GM12878 (cell line): ENCODE measurements around the gene GID4. TPM values are rescaled to one million over a fixed set of nuclear protein-coding genes. Genes with fewer than 3 reads are reported as not detected.

Experiments
- ATAC-seq: fragments of 200-7000 bp; cut with Tn5 transposase; 3 replicates; pipeline ENCODE4 v1.9.1; 2020; ENCODE audit warnings: mild to moderate bottlenecking, moderate library complexity
- BruUV-seq: library from RNA; stranded (reverse); fragments of 400-500 nt; replicated peaks from 2 replicates; lab custom pipeline; 2021; lab: Mats Ljungman, UMichigan
- CTCF ChIA-PET: fragments of 300-600 bp; sonication (Branson Sonifier 250); formaldehyde crosslinking; extraction: SDS; loops from one replicate; lab custom pipeline; 2021; ENCODE audit warnings: inconsistent platforms; lab: Yijun Ruan, JAX
- POLR2A ChIA-PET: fragments of 350-600 bp; formaldehyde crosslinking; extraction: SDS; loops from one replicate; lab custom pipeline; 2021; ENCODE audit warnings: inconsistent platforms; lab: Charles Lee
- RAD21 ChIA-PET: fragments of 300-600 bp; sonication (Branson Sonifier 250); formaldehyde crosslinking; loops from one replicate; lab custom pipeline; 2023; ENCODE audit warnings: antibody characterized with exemption; ENCODE audit not compliant: unreplicated experiment; lab: Charles Lee
- SMC1A ChIA-PET: fragments of 300-600 bp; sonication (Branson Sonifier 250); formaldehyde crosslinking; loops from one replicate; lab custom pipeline; 2023; ENCODE audit not compliant: unreplicated experiment, uncharacterized antibody; lab: Charles Lee
- DNase-seq: peaks from one replicate; pipeline ENCODE4 v3.0.0-alpha.2; 2011; ENCODE audit warnings: low read depth, low spot score
- FAIRE-seq: peaks from 3 replicates; lab custom pipeline; 2011; peaks lifted over from hg19 to GRCh38; lab: Jason Lieb, UNC
- H2AFZ ChIP-seq: 2 replicates; pipeline ENCODE4 v1.6.0; 2011; ENCODE audit warnings: low read depth, low read length, control low read depth; ENCODE audit not compliant: control insufficient read depth
- H3K27ac ChIP-seq: 2 replicates; pipeline ENCODE4 v1.5.1; 2011; ENCODE audit warnings: control low read depth; ENCODE audit not compliant: control insufficient read depth, insufficient read depth
- H3K27me3 ChIP-seq, 2 experiments: replicated peaks in 1 of 2; 2 replicates each; pipeline versions ENCODE4 v1.6.0 to v1.6.1; 2011; ENCODE audit warnings: low read length in 1 of 2; ENCODE audit not compliant: control insufficient read depth in 2 of 2, insufficient read depth in 2 of 2
- H3K36me3 ChIP-seq, 2 experiments: 2 replicates each; pipeline ENCODE4 v1.5.1; 2011; ENCODE audit warnings: low read length in 1 of 2; ENCODE audit not compliant: control insufficient read depth in 2 of 2, insufficient read depth in 2 of 2
- H3K4me1 ChIP-seq: 2 replicates; pipeline ENCODE4 v1.6.1; 2011; ENCODE audit warnings: mild to moderate bottlenecking, low read length, moderate library complexity, mixed read lengths; ENCODE audit not compliant: control insufficient read depth, insufficient read depth
- H3K4me2 ChIP-seq: 2 replicates; pipeline ENCODE4 v1.6.0; 2011; ENCODE audit warnings: control low read depth; ENCODE audit not compliant: control insufficient read depth, insufficient read depth
- H3K4me3 ChIP-seq: fragments of 200-600 bp; sonication (generic); 2 replicates; pipeline ENCODE4 v1.5.1; 2016
- H3K79me2 ChIP-seq: 2 replicates; pipeline ENCODE4 v1.6.0; 2011; ENCODE audit warnings: low read length; ENCODE audit not compliant: control insufficient read depth, insufficient read depth
- H3K9ac ChIP-seq: 2 replicates; pipeline ENCODE4 v1.8.0; 2011; ENCODE audit warnings: low read length, control low read depth, mixed read lengths; ENCODE audit not compliant: control insufficient read depth, insufficient read depth
- H3K9me3 ChIP-seq: replicated peaks from 3 replicates; pipeline ENCODE4 v1.5.1; 2011; ENCODE audit warnings: mild to moderate bottlenecking, low read length; ENCODE audit not compliant: control insufficient read depth, insufficient read depth
- H4K20me1 ChIP-seq: 2 replicates; pipeline ENCODE4 v1.6.0; 2011; ENCODE audit not compliant: control insufficient read depth, insufficient read depth
- BACH1 ChIP-seq: fragments of 450-650 bp; IDR thresholded peaks from 2 replicates; pipeline ENCODE4 v1.6.1; 2017; ENCODE audit warnings: mild to moderate bottlenecking, borderline replicate concordance
- CHD1 ChIP-seq: IDR thresholded peaks from 2 replicates; pipeline ENCODE4 v1.6.1; 2012; ENCODE audit warnings: low read depth, low read length, improper control_type of control experiment
- EP300 ChIP-seq, 2 experiments: fragments of 150-350 bp in 1 of 2; IDR thresholded peaks; 2 replicates each; pipeline ENCODE4 v1.6.1; 2011 to 2012; ENCODE audit warnings: low read depth in 2 of 2, low read length in 2 of 2, borderline replicate concordance in 1 of 2, improper control_type of control experiment in 1 of 2, inconsistent platforms in 1 of 2; ENCODE audit not compliant: control insufficient read depth in 1 of 2
- IKZF2 ChIP-seq, 2 experiments: fragments of 450-650 bp; IDR thresholded peaks; 2 replicates each; pipeline ENCODE4 v1.6.1; 2017; ENCODE audit warnings: mild to moderate bottlenecking in 2 of 2, moderate library complexity in 2 of 2
- JUND ChIP-seq: IDR thresholded peaks from 2 replicates; pipeline ENCODE4 v1.6.1; 2012; ENCODE audit warnings: low read depth, mild to moderate bottlenecking, low read length, improper control_type of control experiment, moderate library complexity
- NR2C1 ChIP-seq: fragments of 450-650 bp; IDR thresholded peaks from 2 replicates; pipeline ENCODE4 v1.6.1; 2017; ENCODE audit warnings: antibody characterized with exemption, mild to moderate bottlenecking, moderate library complexity
- POLR2AphosphoS5 ChIP-seq: IDR thresholded peaks from 2 replicates; pipeline ENCODE4 v1.6.1; 2011; ENCODE audit warnings: mild to moderate bottlenecking, low read length, inconsistent platforms
- RAD51 ChIP-seq: fragments of 450-650 bp; IDR thresholded peaks from 2 replicates; pipeline ENCODE4 v1.6.1; 2016; ENCODE audit warnings: moderate library complexity, mild to moderate bottlenecking, inconsistent platforms
- RB1 ChIP-seq: fragments of 450-650 bp; formaldehyde crosslinking; IDR thresholded peaks from 2 replicates; pipeline ENCODE4 v1.6.1; 2017; ENCODE audit warnings: mild to moderate bottlenecking, borderline replicate concordance
- TCF12 ChIP-seq: IDR thresholded peaks from 2 replicates; pipeline ENCODE4 v1.6.1; 2011; ENCODE audit warnings: low read depth, mild to moderate bottlenecking, low read length
- ZNF207 ChIP-seq: fragments of 450-650 bp; IDR thresholded peaks from 2 replicates; pipeline ENCODE4 v1.6.1; 2014; ENCODE audit warnings: antibody characterized with exemption, mild to moderate bottlenecking, borderline replicate concordance
- ZNF217 ChIP-seq: fragments of 450-650 bp; IDR thresholded peaks from 2 replicates; pipeline ENCODE4 v1.6.1; 2017; ENCODE audit warnings: antibody characterized with exemption, mild to moderate bottlenecking
- WGBS: methylation state at CpG from one replicate; pipeline ENCODE4 v1.1.6; 2016; ENCODE audit warnings: low lambda C conversion rate; ENCODE audit not compliant: insufficient replicate concordance, insufficient coverage; ENCODE audit errors: missing lambda C conversion rate; 5-methylcytosine and 5-hydroxymethylcytosine counted together
- in situ Hi-C: fragments of 300-500 bp; cut with MboI; formaldehyde crosslinking; loops from 9 replicates; pipeline ENCODE4 v1.14.3; 2018; ENCODE audit warnings: mixed read lengths
- intact Hi-C: fragments of 100-400 bp; cut with micrococcal nuclease; formaldehyde crosslinking; loops from one replicate; pipeline ENCODE4 v1.14.2; 2022; ENCODE audit not compliant: unreplicated experiment
- polyA plus RNA-seq, 11 experiments: library from polyadenylated mRNA; depleted of rRNA in 4 of 11; unstranded in 6 of 11; stranded (reverse) in 5 of 11; fragments of >200 nt; fragmentation: Nextera tagmentation in 4 of 11; fragmentation: Illumina TruSeq in 1 of 11; extraction: Ambion mirVana in 4 of 11; extraction: Trizol in 1 of 11; gene quantifications; 1 replicate in 1 of 11; 2 replicates in 10 of 11; pipeline versions ENCODE4 v1.2.1 to v1.2.3, GENCODE V29; 2011 to 2016; ENCODE audit warnings: inconsistent platforms in 2 of 11, missing spikeins in 2 of 11, low read depth in 1 of 11
- total RNA-seq, 4 experiments: library from RNA; depleted of rRNA in 3 of 4; stranded (reverse); fragments of >200 nt in 3 of 4; fragmentation: Illumina TruSeq in 1 of 4; extraction: Trizol in 1 of 4; gene quantifications; 2 replicates each; pipeline versions ENCODE4 v1.2.1 to v1.2.3, GENCODE V29; 2013 to 2021
- TF ChIP-seq, protein P1 (sequence below), 3 experiments: IDR thresholded peaks in 2 of 3; conservative IDR thresholded peaks in 1 of 3; 2 replicates each; pipeline ENCODE4 v1.5.1; 2011; ENCODE audit warnings: low read depth in 3 of 3, low read length in 3 of 3, mild to moderate bottlenecking in 3 of 3, control low read depth in 2 of 3, moderate library complexity in 2 of 3, inconsistent platforms in 1 of 3, mixed read lengths in 1 of 3; ENCODE audit not compliant: control insufficient read depth in 2 of 3, insufficient read depth in 1 of 3; ENCODE audit errors: extremely low read depth in 1 of 3
- TF ChIP-seq, protein P2 (sequence below): IDR thresholded peaks from 2 replicates; pipeline ENCODE4 v1.6.1; 2012; ENCODE audit warnings: improper control_type of control experiment, low read depth, low read length; ENCODE audit not compliant: insufficient replicate concordance

Gene GID4
- total and polyA plus RNA-seq, 10 of the 15 experiments (the other 5 are each of a cell fraction or from before 2014, with no cell fraction given): 0.93 to 7.3 (median 3.6) TPM

DNA sequence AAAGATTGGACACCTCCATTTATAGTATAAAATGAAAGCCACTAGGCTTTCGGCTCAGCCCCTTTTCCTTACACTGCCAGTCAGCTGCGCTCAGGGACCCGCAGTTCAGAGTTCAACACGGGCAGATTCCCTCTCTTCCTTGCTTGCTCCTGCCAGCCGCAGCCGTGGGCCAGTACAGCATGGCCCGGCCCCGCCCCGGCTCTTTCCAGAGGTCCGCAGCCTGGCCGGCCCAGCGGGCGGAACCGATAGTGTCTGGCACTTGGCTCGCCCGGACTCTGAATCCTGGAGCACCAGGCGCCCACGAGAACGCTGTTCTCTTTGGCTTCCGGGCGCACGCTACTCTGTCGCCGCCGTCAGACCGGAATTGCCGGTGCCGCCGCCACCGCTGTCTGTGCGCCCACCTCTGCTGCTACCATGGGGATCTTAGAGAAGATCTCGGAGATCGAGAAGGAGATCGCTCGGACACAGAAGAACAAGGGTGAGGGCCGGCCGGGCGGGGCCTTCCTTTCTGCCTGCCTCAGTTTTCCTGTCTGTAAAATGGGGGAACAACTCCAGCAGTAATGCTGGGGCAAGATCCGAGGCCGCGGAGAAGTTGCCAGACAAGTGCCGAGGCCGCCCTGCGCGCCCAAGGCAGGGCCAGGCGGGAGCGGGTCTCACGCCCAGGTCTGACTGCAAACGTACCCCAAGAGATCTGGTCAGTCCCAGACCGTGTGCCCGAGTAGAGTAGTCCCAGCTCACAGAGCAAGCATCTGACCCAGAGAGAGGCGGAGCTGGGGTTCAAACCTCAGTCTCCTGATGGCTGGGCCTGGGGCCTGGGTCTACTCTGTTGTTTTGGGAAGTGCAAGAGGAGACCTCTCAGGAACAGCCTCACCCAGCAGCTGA lies 48.6 kb downstream of the GID4 start, which contains the start of gene DRG2:
DRG2 (plus strand) TSS at position 339 of the 882 bp plus-strand sequence; CDS start at position 415, 76 bp downstream.
- BruUV-seq: TSS peak; percentile 75
- POLR2A ChIA-PET: interaction anchor here (0.5 kb wide), 1 partner anchor 185 kb away, joined by 3 read pairs; no protein-coding TSS in a partner anchor
- Histone ChIP-seq H3K79me2 (peaks cover 26% of the 10 kb centered on the region), H3K4me1 (no peaks in the 10 kb centered on the region), H3K4me3 (peak within 1 kb of the TSS; percentile 90), H3K27me3 (no peaks in the 10 kb centered on the region), H3K27ac (peak within 1 kb of the TSS; percentile 85), H4K20me1 (no peaks in the 10 kb centered on the region), H3K4me2 (peak within 1 kb of the TSS; percentile 86), H3K36me3 (no peaks in the 10 kb centered on the region), H2AFZ (peak within 1 kb of the TSS; percentile 97), H3K9me3 (no peaks in the 10 kb centered on the region), H3K9ac (peak within 1 kb of the TSS; percentile 98)
- CTCF ChIA-PET: interaction anchor here (0.6 to 1.1 kb wide), 3 partner anchors 15 to 172 kb away, joined by 3 to 4 read pairs (median 3); no protein-coding TSS in a partner anchor
- intact Hi-C loops: loop anchor here (1.0 kb wide), 1 partner anchor 49 kb away; the partner anchor contains the start of genes ATPAF2 and GID4
- peak; percentile 41 for FAIRE-seq
- RAD21 ChIA-PET: interaction anchor here (1.8 kb wide), 1 partner anchor 55 kb away, joined by 6 read pairs; no protein-coding TSS in a partner anchor
- peak; percentile 65 for DNase-seq
- in situ Hi-C loops: no loop called here
- under 1% methylated on average over 52 of the region's 52 CpGs for WGBS
- ATAC-seq: peak; percentile 97
- SMC1A ChIA-PET: interaction anchor here (0.7 to 1.5 kb wide), 3 partner anchors 49 to 498 kb away, joined by 3 to 5 read pairs (median 5); no protein-coding TSS in a partner anchor
- no peak for TF ChIP-seq JUND
- TF ChIP-seq TCF12: peak; percentile 72; the same call in 1 of the 2 replicates
- TF ChIP-seq, protein P1, sequence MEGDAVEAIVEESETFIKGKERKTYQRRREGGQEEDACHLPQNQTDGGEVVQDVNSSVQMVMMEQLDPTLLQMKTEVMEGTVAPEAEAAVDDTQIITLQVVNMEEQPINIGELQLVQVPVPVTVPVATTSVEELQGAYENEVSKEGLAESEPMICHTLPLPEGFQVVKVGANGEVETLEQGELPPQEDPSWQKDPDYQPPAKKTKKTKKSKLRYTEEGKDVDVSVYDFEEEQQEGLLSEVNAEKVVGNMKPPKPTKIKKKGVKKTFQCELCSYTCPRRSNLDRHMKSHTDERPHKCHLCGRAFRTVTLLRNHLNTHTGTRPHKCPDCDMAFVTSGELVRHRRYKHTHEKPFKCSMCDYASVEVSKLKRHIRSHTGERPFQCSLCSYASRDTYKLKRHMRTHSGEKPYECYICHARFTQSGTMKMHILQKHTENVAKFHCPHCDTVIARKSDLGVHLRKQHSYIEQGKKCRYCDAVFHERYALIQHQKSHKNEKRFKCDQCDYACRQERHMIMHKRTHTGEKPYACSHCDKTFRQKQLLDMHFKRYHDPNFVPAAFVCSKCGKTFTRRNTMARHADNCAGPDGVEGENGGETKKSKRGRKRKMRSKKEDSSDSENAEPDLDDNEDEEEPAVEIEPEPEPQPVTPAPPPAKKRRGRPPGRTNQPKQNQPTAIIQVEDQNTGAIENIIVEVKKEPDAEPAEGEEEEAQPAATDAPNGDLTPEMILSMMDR (IDR thresholded peaks at IDR 0.05 in 2 of 3, conservative IDR thresholded peaks at IDR 0.05 in 1 of 3; ENCODE audit: control insufficient read depth in 2 of 3, extremely low read depth in 1 of 3, insufficient read depth in 1 of 3, low read depth in 3 of 3, low read length in 3 of 3): 0 out of 6 replicates have a peak, but pooled peaks of 1 of the 3 experiments have one; percentile 5
- TF ChIP-seq EP300 (IDR thresholded peaks at IDR 0.05; ENCODE audit: borderline replicate concordance in 1 of 2, control insufficient read depth in 1 of 2, low read depth in 2 of 2, low read length in 2 of 2): no peak
- peak; percentile 92 for TF ChIP-seq ZNF207
- TF ChIP-seq ZNF217: peak; percentile 95
- no peak for TF ChIP-seq CHD1
- TF ChIP-seq POLR2AphosphoS5: peak; percentile 86
- TF ChIP-seq, protein P2, sequence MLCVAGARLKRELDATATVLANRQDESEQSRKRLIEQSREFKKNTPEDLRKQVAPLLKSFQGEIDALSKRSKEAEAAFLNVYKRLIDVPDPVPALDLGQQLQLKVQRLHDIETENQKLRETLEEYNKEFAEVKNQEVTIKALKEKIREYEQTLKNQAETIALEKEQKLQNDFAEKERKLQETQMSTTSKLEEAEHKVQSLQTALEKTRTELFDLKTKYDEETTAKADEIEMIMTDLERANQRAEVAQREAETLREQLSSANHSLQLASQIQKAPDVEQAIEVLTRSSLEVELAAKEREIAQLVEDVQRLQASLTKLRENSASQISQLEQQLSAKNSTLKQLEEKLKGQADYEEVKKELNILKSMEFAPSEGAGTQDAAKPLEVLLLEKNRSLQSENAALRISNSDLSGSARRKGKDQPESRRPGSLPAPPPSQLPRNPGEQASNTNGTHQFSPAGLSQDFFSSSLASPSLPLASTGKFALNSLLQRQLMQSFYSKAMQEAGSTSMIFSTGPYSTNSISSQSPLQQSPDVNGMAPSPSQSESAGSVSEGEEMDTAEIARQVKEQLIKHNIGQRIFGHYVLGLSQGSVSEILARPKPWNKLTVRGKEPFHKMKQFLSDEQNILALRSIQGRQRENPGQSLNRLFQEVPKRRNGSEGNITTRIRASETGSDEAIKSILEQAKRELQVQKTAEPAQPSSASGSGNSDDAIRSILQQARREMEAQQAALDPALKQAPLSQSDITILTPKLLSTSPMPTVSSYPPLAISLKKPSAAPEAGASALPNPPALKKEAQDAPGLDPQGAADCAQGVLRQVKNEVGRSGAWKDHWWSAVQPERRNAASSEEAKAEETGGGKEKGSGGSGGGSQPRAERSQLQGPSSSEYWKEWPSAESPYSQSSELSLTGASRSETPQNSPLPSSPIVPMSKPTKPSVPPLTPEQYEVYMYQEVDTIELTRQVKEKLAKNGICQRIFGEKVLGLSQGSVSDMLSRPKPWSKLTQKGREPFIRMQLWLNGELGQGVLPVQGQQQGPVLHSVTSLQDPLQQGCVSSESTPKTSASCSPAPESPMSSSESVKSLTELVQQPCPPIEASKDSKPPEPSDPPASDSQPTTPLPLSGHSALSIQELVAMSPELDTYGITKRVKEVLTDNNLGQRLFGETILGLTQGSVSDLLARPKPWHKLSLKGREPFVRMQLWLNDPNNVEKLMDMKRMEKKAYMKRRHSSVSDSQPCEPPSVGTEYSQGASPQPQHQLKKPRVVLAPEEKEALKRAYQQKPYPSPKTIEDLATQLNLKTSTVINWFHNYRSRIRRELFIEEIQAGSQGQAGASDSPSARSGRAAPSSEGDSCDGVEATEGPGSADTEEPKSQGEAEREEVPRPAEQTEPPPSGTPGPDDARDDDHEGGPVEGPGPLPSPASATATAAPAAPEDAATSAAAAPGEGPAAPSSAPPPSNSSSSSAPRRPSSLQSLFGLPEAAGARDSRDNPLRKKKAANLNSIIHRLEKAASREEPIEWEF: no peak
- peak; percentile 74 for TF ChIP-seq NR2C1
- TF ChIP-seq IKZF2 (IDR thresholded peaks at IDR 0.05): peak; percentile 60 to 76
- no peak for TF ChIP-seq RAD51
- peak; percentile 92; the same call in 1 of the 2 replicates for TF ChIP-seq RB1
- TF ChIP-seq BACH1: peak; percentile 72
